ENCODE data around the gene ERLEC1.
"Not testable (repeated sequence)": the region's sequence is repeated elsewhere in the genome, so short reads cannot be mapped to it uniquely, and the experiment has no call there.

ERLEC1 gene

GRCh38 chr2:53840580-53840979, 53.7 kb downstream of the ERLEC1 start:
- no peak for DNase-seq (ENCODE audit: low read depth)

- DNase-seq (ENCODE audit: low read depth), result not testable (repeated sequence)
These were observed 54.8 kb downstream of the ERLEC1 start for GRCh38 chr2:53841651-53842050.

GRCh38 chr2:53842891-53843290, 56.0 kb downstream of the ERLEC1 start:
- no peak for DNase-seq (ENCODE audit: low read depth)

GRCh38 chr2:53843595-53843994, 56.8 kb downstream of the ERLEC1 start:
- DNase-seq (ENCODE audit: low read depth), result no peak

- DNase-seq (ENCODE audit: low read depth), result no peak
These were observed 61.2 kb downstream of the ERLEC1 start for GRCh38 chr2:53848062-53848461.

GRCh38 chr2:53851052-53851757, 64.4 kb downstream of the ERLEC1 start:
- DNase-seq (ENCODE audit: low read depth), result not testable (repeated sequence)

GRCh38 chr2:53852532-53852931, 65.7 kb downstream of the ERLEC1 start:
- DNase-seq (ENCODE audit: low read depth), result no peak

GRCh38 chr2:53854678-53855077, 67.8 kb downstream of the ERLEC1 start:
- DNase-seq (ENCODE audit: low read depth), result no peak

GRCh38 chr2:53856272-53856671, 69.4 kb downstream of the ERLEC1 start:
- no peak for DNase-seq (ENCODE audit: low read depth)

GRCh38 chr2:53859206-53860181, 72.7 kb downstream of the ERLEC1 start, which contains the start of gene GPR75:
TSS of gene GPR75 (minus strand) at chr2:53859967. CDS start at chr2:53854756, 5,211 bp downstream.
- DNase-seq (ENCODE audit: low read depth), result no peak

GRCh38 chr2:53861824-53862223, 75.0 kb downstream of the ERLEC1 start:
- DNase-seq (ENCODE audit: low read depth), result no peak

- no peak for DNase-seq (ENCODE audit: low read depth)
These were observed 76.8 kb downstream of the ERLEC1 start for GRCh38 chr2:53863538-53864227.

- no peak for DNase-seq (ENCODE audit: low read depth)
These were observed 78.4 kb downstream of the ERLEC1 start for GRCh38 chr2:53865264-53865663.

- DNase-seq (ENCODE audit: low read depth), result no peak
These were observed 79.1 kb downstream of the ERLEC1 start for GRCh38 chr2:53865962-53866361.

GRCh38 chr2:53867169-53867568, 80.3 kb downstream of the ERLEC1 start:
- DNase-seq (ENCODE audit: low read depth), result no peak

GRCh38 chr2:53867773-53868172, 80.9 kb downstream of the ERLEC1 start:
- no peak for DNase-seq (ENCODE audit: low read depth)

Measured in stimulated activated CD4-positive, alpha-beta T cell treated with anti-CD3 and anti-CD28 coated beads, Interleukin-2, amount 100 ng/mL, for 4 hours (primary cell).